ENCODE data around the gene DIPK1B.

DIPK1B gene

DNA sequence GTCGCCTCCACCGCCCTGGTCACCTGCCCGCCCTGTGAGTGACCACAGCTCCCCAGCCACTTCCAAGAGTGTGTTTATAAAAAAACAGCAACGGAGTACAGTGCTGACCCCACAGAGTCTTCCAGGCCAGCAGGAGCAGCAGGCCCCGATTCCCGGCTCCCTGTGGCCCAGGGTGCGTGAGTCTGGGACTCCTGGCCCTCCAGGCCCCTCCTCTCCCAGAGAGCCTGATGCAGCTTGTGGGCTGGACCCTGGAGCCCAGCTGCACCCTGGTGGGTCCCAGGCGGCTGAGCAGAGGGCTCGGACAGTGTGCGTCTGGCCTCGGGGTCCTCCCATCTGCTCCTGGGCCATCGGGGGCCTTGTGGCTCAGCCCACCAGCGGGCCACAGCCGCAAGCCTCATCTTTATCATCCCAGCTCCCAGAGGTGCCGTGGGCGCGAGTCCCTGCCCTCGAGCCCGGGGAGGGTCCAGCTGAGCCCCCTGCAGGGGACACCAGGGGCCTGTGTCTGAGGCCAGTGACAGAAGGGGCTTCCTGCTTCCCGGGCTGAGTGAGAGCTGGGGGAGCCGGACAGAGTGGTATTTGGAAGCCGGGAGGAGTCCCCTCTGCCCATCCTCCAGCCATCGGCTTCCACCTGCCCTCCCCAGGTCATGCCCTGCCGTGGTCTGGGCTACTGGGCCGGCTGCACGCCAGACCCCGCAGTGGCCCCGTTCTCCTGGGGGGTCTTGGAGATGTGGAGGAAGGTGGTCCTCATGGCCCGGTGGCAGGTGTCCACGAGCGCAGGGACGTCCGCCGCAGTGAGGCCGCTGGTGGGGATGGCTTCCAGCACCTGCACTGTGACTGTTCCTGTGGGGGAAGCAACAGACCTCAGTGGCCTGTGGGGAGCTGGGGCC, 39.0 kb upstream of the DIPK1B start:
- no peak for DNase-seq

DNA sequence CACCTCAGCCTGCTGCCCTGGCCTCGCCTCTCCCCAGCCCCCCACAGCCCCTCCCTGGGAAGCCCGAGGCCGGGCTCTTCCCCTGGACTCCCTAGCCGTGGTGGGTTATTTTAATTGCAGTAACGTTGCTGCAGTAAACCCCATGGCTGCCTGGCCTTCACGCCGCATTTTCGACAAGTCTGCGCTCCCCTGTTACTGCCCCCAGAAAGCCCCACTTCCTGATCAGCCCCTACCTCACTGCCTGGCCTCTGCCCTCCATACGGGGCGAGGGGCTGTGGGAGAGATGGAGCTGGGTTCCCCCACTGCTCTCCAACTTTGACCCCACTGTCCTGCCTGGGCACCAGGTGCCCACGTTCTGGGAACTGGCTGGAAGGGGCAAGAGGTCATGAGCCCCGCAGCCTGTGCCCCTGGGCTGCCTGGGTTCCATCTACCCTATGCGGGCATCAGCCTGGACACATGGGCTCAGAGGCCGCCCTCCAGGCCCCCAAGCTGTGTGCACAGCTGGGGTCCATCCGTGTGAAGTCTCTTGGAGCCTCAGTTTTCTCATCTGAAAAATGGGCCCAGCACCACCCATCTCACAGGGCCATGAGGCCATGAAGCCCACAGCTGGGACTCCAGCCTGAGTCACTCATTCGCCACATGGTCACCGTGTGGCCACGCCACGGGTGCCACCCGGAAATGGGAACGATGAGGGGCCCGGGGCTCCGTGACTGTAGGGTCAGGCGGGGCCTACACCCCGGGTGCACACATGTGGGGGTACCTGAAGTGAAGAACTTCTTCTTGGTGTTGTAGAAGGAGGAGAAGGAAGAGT, 38.2 kb upstream of the DIPK1B start:
- no peak for DNase-seq

DNA sequence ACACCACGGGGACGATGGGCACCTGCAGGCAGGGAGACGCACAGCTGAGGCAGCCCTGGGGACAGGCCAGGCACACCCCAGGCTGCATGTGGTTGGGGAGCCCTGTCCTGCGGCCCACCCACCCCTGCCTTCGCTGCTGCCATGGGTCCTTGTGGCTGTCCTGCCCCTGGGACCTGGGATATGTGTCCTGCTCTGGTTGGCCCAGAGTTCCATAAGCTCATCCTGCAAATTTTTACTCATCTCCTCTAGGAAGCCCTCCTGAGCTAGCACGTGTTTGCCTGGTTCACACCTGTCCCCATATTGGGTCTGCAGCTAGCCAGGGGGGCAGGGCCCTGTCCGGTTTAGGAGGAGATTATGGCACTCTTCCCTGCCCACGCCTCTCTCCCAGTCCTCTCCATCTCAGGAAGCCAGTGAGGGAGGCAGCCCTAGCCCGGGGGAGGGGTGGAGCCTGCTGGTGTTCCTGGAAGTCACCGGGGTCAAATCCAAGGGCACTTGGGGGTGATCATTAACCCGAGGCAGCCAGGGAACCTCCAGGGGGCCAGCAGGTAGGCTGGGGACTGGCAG, 37.5 kb upstream of the DIPK1B start:
- DNase-seq, result no peak

DNA sequence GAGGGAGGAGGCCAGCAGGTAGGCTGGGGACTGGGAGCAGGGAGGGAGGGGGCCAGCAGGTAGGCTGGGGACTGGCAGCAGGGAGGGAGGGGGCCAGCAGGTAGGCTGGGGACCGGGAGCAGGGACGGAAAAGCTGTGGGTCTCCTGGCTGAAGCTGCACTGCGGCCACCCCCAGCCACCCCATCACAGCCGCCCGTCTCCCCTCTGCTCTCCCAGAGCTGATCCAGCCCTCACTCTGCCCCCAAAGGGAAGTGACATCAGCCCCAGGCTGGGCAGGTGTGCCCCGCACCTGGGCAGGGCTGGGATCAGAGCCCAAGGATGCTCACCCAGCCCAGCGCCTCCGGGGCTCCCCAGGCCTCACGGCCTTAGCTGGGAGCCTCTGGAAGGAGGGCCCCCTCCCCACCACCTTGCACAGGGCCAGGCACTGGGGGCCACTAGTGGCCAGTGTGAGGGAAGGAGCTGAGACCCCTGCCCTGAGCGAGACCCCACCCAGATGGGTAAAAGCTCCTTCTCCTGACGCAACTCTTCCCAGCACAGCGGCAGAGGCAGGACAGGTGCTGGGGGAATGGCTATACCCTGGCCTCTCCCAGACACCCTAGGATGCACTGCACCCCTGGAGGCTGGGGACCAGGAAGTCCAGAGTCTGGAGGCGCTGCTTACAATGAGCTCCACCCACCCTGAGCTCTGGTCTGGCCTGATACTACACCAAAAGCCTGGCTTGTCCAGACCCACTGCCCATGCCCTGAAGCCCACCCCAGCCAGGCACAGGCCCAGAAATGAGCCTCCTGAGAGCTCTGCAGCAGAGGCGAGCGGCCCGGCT, 36.7 kb upstream of the DIPK1B start:
- no peak for DNase-seq

DNA sequence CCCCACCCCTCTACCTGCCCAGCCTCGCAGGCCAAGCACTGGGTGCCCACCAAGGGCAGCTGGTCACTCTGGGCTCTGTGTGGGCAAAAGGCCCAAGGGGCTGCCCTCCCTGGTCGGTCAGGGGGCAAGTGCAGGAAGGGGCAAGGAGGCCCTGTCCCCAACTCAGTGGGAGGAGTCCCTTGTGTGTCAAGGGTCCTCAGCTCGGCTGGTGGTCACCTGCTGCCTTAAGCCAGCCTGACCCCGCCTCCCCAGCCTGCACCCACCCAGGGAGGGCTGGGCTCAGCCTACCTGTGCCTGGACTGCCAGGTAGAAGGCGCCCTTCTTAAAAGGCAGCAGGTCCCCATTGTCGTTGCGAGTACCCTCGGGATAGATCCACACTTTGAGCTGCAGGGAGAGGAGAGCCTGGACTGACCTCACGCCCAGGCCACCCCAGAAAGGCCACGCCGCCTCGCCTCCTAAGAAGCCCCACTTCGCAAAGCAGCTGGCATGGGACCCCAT, 36.0 kb upstream of the DIPK1B start:
- DNase-seq, result no peak

DNA sequence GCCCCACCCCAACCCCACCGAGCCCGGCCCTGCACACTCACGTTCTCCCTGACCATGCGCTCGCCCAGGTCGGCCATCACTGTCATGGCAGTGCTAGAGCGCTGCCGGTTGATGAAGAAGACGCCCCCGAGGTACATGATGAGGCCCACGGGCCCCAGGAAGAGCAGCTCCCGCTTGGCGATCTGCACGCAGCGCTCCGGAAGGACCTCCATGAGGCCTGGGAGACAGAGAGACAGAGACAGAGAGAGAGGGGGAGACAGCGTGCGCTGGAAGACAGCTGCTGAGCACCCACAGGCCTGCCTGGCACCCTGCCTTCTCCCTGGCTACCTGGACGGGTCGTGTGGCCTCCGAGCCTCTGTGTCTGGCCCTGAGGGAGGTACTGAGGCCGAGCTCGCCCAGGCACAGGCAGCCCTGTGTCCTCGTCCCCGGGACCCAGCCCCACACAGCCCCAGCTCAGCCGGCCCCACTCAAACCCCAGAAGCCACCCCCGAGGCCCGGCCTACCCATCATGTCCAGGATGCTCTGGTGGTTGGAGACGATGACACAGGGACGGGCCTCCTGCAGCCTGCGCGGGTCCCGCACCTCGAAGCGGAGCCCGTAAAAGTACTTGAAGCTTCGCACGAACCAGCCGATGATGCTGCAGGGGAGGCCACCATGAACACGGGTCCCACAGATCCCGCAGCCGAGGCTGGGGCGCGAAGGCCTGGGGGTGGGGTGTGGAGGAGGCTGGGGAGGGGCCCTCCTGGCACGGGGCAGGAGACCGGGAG, 35.3 kb upstream of the DIPK1B start:
- no peak for DNase-seq

DNA sequence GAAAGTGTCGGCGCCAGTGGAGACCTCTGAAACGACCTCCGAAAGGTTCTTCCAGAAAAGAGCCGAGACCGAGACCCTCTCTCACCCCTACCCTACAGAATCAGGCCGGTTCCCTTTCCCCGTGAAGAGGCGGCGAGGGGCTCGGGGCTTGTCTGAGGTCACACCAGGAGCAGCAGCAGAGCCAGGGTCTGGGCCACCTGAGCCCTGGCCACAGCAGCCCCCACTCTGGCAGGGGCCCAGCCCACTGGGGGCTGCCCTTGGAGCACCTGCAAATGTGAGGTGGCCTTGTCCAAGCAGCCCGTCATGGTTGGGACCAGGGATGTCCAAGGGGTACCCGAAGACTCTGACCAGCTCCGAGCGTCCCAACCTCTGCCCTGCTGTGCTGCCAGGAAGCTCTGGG, 34.3 kb upstream of the DIPK1B start:
- no peak for DNase-seq

DNA sequence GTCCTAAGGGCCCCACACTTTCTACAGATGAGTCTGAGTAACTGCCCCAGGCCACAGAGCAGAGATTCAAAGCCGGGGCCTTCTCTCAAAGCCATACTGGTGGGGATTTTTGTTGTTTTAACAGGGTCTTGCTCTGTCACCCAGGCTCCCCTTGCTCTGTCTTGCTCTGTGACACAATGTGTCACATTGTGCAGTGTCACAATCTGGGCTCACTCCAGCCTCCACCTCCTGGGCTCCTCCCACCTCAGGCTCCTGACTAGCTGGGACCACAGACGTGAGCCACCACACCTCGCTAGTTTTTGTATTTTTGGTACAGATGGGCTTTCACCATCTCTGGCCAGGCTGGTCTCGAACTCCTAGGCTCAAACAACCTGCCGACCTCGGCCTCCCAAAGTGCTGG, 33.7 kb upstream of the DIPK1B start:
- peak; percentile 9 for DNase-seq

DNA sequence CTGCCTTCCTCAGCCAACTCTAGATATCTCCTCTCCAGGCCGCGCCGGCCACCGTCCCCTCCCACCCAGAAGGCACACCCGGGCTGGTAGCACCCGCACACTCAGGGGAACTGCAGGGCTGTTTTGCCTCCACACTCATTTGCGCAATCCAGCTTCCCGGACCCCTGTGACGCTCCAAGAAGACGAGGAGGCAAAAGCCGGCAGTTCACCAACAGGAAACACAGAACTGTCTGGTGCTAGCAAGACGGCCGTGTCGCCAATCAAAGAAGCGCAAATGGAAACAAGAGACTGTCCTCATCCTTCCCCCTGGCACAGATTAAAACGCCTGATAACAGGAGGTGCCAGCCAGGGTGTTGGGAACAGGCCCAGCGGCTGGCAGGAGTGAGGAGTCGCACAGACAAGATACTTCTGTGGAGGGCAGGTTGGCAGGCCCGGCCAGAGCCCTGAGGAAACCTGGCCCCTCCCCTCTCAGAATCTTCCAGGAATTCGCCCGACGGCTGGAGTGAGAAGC, 32.9 kb upstream of the DIPK1B start:
- DNase-seq, result peak; percentile 91

DNA sequence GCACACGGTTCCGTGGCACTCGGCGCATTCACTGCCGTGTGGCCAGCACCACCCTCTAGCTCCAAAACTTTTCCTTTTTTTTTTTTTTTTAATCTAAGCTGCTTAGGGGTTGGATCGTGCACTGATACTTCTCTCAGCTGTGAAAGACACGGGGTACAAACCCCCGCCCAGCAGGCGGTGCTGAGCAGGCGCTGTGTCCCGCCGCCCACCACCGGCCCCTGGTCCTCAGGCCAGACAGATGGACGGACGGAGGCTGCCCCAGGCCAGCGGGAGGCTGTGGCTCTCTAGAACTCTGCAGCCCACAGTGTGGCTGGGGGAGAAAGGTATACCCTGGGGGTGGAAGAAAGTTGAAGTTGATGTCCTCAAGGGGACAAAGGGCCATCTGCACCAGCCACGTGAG, 31.3 kb upstream of the DIPK1B start:
- DNase-seq, result no peak

DNA sequence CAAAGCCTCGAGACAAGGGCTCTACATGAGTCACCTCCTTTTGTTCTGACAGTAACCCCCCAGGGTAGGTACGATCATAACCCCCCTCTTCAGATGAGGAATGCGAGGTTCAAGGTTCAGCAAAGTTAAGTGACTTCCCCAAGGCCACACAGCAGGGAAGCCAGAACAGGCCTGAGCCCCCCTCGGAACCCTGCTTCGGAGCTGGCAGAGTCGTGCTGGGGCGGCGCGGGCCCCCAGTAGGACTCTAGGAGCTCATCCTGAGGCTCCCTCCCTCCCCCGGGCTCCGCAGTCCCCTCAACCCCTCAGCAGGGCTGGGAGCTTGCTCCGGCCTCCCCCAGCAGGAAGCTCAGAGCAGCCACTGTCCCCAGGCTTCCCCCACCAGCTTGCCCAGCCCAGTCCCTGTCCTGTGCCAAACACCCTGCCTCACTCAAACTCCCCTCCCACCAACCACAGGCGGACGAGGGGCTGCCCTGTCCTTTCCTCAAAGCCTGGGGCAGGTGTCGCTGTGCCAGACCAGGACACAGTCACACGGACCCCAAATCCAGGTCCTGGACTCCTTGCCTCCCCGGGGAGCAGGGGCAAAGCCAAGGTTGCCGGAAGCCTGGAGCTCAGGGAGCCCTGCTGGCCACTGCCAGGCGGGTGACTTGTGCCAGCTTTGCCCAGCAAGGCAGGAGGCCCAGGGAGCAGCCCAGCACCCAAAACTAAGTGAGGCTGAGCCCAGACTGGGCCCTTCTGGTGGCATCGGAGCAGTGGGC, 30.2 kb upstream of the DIPK1B start:
- no peak for DNase-seq

DNA sequence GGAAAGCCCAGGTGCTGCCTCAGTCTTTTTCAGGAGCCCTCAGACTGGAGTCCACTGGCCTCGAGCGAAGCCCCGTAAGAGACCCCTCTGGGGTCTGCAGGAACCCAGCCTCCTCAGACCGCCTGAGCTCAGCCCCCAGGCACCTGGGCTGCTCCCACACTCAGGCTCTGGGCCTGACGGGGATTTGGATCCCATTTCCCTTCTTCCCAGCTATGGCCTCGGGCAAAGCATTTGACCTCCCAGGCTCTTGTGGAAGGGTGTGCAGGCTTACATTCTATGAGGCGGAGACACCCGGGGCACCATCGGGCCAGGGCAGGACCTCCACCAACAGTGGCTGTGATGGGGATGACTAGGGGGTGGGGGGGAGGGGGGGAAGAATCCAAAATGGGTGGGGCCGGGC, 29.7 kb upstream of the DIPK1B start:
- no peak for DNase-seq

DNA sequence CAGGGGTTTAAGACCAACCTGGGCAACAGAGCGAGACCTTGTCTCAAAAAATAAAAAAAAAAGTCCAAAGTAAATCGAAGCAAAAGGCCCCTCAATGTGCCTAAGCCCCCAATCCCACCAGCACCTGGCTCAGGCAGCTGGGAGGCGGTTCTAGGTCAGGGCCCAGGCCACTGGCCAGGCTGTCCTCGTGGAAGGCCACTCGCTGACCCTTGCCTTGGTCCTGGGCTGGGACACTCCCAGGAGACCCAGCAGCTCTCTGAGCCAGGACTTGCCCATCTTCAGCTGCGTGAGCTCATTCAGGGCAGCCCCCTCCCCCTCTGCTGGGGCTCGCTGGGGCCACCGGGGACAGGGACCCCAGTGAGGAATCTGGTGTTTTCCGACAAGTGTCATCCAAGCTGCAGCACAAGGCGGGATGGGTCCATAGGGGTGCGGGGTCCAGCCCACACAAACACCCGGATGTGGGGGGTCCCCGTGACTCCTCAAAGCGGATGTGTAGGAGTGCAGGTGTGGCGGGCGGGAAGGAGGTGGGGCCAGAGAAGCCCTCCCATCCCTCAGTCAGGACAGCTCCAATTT, 29.1 kb upstream of the DIPK1B start:
- no peak for DNase-seq

DNA sequence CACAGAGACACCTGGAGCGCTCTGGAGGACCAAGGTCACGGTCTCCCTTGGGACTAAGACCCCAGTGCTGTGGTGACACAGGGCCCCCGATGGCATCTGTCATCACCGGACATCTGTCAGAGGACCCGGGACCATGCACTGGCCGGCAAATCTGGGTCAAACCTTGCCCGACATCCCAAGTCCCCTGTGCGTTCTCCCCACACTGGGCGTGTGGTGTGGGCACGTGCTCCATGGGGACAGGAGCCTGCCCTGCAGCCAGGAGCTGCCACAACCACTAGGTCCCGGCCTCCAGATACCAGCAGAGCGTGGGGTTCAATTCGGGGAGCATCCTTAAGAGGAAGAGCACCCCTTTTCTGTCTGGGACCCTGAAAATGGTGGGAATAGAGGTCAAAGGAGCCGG, 28.6 kb upstream of the DIPK1B start:
- no peak for DNase-seq

DNA sequence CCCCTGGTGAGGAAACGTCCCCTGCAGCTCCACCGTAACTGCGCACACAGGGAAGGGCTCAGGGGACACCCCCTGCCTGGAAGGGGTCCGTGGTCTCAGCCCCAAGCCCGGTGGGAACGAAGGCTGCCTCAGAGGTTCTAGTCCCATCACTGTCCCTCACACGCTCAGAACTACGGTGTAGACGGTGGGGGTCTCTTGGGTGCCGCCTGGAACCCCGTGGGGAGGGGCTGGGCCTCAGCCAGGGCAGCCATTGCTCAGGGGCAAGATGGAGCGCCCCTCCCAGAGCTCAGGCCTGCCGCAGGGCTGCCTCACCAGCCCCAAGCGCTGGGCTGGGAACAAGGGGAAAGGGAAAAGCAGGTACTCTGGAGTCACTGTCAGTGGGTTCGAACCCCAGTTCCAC, 28.0 kb upstream of the DIPK1B start:
- DNase-seq, result no peak

DNA sequence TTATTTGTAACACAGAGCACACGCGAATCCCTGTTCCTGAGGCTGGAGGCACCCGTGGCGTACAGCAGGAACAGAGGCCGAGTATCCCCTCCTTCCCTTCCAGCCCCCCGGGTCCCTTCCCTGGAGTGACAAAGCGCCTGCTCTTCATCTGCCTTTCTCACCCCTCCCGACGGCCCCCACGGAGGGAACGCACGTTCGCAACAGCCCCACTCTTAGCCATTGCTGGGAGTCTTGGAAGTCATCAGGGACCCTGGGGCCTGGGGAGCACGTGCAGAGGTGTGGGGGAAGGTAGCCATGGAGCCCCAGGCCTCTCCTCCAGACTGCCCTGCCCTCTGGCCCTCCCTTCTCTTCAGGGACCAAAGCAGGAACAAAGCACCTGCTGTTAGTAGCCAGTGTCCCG, 27.6 kb upstream of the DIPK1B start:
- no peak for DNase-seq

DNA sequence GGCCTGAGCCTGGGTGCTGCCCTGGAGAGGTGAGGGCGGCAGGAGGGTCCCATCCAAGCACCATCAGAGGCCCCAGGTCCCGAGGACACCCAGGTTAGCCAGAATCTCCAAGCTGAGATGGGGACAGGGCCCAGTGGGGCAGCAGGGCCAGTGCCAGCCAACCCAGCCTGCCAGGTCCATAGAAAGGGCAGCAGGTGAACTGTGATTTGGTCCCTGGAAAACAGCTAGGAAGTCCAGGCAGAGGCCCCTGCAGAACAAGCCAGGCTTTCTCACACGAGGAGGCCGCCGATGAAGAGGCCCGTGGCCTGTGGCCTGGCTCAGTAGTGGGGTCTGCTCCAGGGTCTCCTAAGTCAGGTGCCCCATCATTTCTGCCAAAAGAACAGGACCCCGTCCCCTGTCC, 27.2 kb upstream of the DIPK1B start:
- DNase-seq, result no peak

DNA sequence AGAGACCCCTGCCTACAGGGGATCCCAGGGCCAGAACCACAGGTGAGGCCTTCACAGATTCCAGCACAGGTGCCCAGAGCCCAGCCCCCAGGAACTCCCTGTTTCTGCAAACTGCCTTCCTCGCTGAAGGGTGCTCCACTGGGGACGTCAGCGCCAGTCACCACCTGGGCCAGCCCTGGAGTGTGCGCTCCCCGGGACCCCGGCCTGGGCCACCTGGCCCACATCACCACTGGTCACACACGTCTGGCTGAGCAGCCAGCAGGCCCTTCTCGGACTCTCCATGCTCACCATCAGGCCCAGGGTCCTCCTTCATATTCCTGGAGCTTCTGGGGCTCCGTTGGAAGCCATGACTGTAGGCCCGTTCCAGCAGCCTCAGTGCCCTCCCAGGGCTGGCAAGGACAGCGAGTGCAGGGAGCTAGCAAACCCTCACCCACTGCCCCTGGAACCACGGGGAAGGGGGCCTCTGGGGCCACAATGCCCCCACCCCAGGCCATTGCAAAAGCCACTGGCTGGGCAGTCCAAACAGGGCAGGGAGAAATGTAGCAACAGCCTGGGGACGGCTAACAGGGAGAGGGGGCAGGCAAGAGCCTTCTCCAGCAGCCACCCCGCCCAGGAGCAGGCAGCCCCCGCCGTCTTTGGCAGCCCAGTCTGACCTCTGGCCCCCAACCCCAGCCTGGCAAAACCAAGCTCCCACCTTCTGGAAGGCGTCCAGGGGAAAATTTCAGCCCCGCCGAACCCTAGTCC, 26.4 kb upstream of the DIPK1B start:
- peak; percentile 12 for DNase-seq

DNA sequence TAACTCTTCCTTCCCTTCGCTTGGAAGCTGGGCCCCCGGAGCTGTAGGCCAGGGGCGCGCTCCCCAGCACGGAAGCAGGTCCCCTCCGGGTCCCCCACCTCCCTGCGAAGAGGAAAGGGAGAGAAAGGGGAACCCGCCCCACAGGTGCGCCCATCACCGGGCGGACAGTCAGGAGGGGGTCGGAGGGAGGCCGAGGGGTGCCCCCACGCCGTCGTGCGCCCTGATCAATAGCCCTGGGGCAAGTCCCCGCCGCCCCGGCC, 25.9 kb upstream of the DIPK1B start:
- no peak for DNase-seq

All from MV-4-11 (cell line).